ENCODE measurements around the gene DGKI.

Gene DGKI

DNA sequence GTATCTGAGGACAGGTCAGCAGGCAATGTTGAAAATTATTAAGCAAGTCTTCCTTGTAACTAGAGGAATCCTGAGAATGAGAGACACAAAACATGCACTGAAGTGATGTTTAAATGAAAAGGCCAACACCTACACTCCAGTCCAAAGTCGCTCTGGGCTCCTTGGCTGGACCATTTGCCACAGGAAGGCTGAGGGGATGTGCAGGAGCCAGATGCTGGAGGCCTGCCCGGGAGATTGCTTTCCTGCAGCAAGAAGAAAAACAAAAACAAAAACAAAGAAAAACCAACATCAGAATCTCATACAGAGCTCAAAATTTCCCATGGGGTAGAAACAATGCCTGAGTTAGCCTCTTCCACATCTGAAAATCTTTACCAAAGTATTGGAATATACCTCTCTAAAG, 157.0 kb downstream of the DGKI start:
- DNase-seq (ENCODE audit: low read depth in 3 of 3): no peak

- no peak for DNase-seq (ENCODE audit: low read depth in 3 of 3)
Measured at GRCh38 chr7:137687556-137688265, 159.1 kb downstream of the DGKI start.

DNA sequence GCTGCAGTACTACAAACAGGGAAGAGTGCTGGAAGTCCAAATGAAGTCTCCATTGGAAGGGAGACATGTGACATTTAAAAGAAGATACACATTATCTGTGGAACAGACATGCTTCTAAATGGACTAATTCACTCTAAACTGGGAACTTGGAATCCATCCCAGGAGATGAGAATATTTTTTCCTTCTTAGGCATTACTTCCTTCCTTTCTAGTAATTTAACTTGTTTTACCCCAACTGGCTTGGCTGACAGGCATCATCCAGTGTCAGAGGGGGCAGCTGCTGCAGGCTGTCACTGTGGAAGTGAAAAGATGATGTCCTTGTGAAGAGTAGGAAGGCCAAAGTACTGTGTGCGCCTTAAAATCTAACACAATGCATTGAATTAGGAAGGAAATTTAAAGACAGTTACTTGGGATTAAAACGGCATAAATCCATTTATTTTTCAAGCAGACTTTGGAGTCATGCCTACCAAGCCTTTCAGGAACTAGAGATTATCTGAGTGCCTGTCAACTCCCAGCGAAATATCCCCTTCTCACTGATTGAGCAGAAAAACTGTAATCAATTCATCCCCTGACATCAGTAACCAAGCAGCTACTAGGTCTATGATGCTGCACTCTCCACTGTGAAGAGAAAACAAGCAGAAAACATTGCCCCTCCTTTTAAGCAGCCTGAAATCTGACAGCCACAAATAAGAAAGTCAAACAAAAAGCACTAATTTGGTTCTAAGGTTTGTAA, 161.2 kb downstream of the DGKI start:
- DNase-seq (ENCODE audit: low read depth in 3 of 3): no peak

DNA sequence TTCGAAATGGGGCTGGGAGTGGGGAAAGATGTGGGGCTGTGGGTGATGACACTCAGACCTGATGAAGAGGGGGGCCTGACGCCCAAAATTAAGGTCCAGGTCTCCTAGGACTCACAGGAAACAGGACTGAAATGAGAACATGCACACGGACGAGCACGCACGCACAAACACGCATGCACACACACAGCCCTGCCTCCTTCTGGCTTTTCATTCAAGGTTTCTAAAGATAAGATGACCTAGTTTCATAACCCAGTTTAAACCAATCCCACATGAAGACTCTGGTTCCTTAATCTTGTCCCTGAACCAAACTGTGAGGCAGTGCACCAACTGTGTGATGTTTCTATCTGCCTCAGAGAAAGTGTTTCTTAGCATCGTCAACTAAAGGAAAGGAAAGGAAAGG, 162.0 kb downstream of the DGKI start:
- DNase-seq (ENCODE audit: low read depth in 3 of 3): no peak

- no peak for DNase-seq (ENCODE audit: low read depth in 3 of 3)
Measured at GRCh38 chr7:137684316-137684715, 162.5 kb downstream of the DGKI start.

- DNase-seq (ENCODE audit: low read depth in 3 of 3): no peak
Measured at GRCh38 chr7:137682596-137682995, 164.2 kb downstream of the DGKI start.

DNA sequence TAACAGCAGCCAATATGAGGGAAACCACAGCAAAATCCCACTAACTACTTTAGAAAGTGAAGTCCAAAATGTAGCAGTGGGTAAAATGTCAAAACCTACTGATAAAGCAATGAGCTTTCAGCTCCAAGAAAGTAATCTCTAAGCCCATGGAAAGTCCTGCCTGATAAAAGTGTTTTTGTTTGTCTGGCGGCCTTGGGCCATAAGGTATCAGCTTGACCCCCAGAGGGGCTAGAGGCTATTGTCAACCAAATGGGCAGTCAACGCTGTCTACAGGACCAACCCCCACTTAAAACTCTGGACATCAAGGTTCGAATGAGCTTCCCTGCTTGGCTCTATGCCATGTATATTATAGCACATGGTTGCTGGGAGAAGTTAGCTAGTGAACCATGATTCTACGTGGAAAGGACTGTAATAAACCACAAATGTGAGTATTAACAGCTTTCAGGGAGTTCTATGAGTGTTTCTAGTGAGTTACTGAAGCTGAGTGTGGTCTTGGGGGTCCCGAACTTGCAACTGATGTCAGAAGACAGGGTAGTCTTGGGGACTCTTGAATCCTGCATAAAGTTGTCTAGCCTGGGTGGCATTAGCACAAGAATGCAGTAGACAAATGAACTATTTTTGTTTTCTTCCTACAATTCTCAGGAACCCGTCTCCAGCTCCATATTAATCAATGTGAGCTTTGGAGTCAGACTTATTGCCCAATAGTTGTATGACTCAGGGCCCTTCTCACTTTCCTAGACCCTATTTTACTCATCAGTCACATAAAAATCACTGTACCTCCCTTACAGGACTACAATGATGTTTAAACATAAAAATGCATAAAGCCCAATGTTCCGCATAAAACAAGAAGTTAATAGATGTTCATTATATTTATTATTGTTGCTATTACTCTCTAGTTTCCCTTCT, 164.9 kb downstream of the DGKI start:
- DNase-seq (ENCODE audit: low read depth in 3 of 3): no peak

DNA sequence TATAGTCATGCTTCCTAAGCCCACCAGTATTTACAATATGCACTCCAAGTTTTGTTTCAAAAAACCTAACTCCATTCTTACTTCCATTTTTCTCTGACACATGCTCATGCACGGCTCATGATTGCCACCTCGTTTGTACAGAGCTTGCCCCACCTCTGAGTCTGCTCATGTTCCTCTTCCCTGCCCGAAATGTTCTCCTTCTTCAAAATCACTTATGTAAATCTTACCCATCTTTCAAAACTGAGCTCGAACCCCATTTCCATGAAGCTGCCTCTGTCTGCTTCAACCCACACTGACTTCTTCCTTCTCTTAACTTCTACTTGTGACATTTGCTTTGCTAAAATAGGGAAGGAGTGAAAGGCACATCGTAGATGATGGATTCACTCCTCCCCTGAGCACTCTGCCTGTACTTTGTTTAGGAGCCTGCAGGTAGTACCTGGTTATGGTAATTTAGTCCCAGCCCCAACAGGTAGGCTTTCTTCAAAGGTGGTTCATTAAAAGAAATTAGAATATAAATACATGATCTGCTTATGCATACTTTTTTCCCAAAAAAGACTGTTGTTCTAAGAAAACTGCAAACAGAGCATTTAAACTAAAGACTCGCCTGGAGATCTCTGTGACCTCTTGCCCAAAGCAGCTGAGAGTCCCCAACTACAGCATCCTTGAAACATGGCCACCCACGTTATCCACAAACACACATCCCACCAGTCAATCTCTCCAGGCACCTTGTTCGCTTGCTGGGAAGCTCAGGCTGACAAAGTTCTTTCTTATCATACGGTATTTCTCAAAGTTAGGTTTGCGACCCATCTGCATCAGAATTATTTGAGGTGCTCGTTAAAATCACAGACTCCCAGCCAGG, 172.0 kb downstream of the DGKI start:
- DNase-seq (ENCODE audit: low read depth in 3 of 3): no peak

GRCh38 chr7:137674048-137674447, 172.7 kb downstream of the DGKI start:
- no peak for DNase-seq (ENCODE audit: low read depth in 3 of 3)

DNA sequence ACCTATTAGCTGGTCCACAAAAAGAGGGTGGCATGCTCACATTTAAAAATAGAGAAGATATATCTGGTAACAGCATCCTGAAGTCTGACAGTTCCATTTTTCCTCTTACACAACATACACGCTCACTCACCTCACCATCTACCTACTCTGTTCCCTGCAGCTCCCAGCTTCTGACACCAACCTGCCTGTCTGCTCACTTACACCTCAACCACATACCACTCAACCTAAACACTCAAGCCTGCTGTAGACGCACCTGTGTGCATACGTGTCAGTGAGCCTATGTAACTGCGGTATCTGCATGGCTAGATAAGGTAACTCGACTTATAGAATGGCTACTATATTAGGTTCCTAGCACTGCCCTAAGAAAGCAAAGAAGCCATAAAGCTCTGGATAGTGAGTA, 174.9 kb downstream of the DGKI start:
- no peak for DNase-seq (ENCODE audit: low read depth in 3 of 3)

- no peak for DNase-seq (ENCODE audit: low read depth in 3 of 3)
Measured at GRCh38 chr7:137670222-137671064, 176.3 kb downstream of the DGKI start.

DNA sequence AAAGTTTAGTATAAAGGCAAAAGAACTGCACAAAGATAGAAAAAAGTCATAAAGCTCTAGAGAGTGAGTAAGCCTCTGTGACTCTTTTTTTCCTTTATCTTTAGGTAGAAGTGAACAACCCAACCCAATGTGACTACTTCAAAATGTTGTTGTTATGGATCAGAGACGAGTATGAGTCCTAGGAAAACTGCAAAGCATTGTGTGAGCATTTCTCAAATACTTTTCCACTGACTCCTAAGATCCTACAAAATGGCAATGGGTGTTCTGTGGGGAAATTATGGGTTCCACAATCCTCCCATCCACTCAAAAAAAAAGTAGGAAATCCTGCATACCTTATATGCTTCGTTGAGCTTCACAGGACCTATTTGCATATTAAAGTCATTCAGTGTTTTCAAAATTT, 177.1 kb downstream of the DGKI start:
- no peak for DNase-seq (ENCODE audit: low read depth in 3 of 3)

- DNase-seq (ENCODE audit: low read depth in 3 of 3): no peak
Measured at GRCh38 chr7:137668404-137668803, 178.4 kb downstream of the DGKI start.

DNA sequence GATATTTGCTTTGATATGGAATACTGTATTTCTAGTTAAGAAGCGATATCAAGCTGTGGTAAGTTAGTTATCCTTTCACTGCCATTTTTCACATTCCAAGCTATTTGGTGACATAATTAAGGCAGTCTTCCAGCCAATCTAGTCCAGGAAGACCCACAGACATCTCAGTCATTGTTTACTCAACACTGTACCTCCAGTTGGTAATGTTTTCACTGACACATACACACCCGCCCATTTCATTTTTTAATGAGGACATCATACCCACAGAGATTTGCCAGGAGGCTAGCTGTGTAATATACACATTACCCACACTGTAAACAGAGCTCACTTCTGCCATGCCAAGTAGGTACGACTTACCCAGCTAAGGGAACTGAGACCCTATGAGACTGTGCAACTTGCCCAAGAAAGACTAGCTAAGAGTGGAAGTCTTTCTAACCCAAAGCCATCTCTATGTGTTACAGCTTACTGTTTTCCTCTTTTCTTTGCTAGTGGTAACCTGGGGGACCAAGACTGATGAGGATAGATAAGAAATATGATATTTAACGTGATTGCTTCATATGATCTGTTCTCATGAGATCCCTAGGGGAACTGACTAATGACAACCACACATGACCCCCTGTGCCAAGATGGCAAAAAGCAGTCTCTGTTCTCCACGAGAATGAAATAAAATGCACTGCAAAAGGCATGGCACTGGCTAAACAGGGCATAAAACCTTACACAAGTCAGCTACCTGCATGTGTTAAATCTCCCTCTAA, 179.0 kb downstream of the DGKI start:
- no peak for DNase-seq (ENCODE audit: low read depth in 3 of 3)

DNA sequence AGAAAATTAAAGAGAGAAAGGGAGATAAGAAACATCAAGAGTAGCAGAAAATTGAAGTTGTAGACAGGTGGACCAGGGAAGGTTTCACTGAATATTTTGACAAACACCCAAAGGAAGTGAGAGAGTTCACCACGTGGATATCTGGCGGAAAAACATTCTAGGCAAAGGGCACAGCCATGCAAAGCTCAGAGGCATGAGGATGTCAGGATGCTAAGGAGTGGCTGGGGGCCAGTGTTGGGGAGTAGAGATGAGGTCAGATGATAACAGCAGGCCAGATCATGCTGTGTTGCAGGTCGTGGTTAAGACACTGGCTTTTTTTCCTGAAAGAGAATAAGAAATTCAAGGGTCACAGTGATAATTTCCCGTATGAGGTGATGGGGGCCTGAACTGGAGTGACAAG, 181.9 kb downstream of the DGKI start:
- DNase-seq (ENCODE audit: low read depth in 3 of 3): no peak

DNA sequence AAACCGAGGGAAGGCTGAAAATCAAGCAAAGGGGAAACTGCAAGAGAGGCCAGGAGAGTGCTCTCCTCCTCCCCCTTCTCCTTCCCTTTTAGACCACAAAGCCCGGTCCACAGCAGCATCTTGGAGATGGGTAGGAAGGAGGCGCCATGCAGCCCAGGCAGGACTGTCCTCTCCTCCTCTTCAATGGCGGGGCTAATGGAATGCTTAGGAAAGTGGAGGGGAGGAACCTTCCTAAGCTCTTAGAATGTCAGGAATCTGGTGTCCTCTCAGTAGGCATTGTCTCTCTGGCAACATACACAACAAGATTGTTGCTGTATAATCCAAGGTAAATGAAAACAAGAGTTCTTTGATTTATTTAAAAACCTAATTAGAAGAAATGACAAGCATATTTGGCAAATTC, 185.1 kb downstream of the DGKI start:
- no peak for DNase-seq (ENCODE audit: low read depth in 3 of 3)

GRCh38 chr7:137658190-137658900, 188.4 kb downstream of the DGKI start:
- DNase-seq (ENCODE audit: low read depth in 3 of 3): no peak

- DNase-seq (ENCODE audit: low read depth in 3 of 3): no peak
Measured at GRCh38 chr7:137657476-137658189, 189.1 kb downstream of the DGKI start.

DNA sequence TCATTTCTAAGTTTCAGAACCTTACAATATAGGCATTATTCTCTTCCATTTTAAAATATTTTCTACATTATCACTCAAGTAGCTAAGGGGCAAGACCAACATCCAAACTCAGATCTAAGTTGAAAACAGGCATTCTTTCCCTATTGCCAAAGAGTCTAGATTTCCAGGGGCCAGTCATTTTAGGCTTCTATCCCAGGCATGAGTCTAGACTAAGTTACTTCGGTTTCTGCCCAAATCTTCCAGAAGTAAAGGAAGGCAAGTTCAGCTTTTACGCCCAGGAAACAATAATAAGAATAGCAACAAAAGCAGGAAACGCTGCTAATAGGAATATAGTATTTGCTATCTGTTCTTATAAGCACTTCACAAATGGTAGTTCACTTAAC, 189.9 kb downstream of the DGKI start:
- DNase-seq (ENCODE audit: low read depth in 3 of 3): no peak
